Measurements from ENCODE around the gene LOXHD1.

DNA sequence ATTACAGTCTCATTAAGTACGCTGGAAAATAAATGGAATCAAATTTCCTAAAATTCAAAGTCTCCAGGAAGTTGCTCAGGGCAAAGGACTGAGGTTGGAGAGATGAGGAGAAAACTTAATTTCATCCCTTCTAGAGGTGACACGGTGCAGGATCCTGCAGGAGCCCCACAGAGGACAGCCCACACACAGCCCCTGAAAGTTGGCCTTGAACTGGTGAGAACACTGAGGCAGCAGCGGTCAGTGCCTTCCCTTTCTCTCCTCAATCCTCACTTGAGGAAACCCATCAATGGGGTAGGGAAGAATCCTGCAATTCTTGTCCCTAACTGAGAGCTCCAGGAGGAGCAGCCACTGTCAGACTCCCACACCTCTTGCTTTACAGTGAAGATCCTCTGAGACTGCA lies 37.5 kb downstream of the LOXHD1 start:
- TF ChIP-seq, protein P1, sequence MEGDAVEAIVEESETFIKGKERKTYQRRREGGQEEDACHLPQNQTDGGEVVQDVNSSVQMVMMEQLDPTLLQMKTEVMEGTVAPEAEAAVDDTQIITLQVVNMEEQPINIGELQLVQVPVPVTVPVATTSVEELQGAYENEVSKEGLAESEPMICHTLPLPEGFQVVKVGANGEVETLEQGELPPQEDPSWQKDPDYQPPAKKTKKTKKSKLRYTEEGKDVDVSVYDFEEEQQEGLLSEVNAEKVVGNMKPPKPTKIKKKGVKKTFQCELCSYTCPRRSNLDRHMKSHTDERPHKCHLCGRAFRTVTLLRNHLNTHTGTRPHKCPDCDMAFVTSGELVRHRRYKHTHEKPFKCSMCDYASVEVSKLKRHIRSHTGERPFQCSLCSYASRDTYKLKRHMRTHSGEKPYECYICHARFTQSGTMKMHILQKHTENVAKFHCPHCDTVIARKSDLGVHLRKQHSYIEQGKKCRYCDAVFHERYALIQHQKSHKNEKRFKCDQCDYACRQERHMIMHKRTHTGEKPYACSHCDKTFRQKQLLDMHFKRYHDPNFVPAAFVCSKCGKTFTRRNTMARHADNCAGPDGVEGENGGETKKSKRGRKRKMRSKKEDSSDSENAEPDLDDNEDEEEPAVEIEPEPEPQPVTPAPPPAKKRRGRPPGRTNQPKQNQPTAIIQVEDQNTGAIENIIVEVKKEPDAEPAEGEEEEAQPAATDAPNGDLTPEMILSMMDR (IDR thresholded peaks at IDR 0.05), result no peak
- TF ChIP-seq POLR2AphosphoS5 (IDR thresholded peaks at IDR 0.05) (no peak), POLR2A (IDR thresholded peaks at IDR 0.05) (no peak), EP300 (IDR thresholded peaks at IDR 0.05; ENCODE audit: low read depth) (no peak)
